HepG2 (cell line): ENCODE measurements around the gene ITIH3. TPM values are rescaled to one million over a fixed set of nuclear protein-coding genes. Genes with fewer than 3 reads are reported as not detected.

Experiments used
- ATAD3A ChIP-seq: sonication (generic); formaldehyde crosslinking; IDR thresholded peaks from 2 replicates; pipeline ENCODE4 v1.4.0; 2020; ENCODE audit warnings: missing genetic modification reagents
- HOXA9 ChIP-seq: sonication (generic); formaldehyde crosslinking; IDR thresholded peaks from 2 replicates; pipeline ENCODE4 v1.8.1; 2022; ENCODE audit warnings: missing genetic modification reagents, mild to moderate bottlenecking, moderate library complexity, borderline replicate concordance
- KMT2A ChIP-seq: sonication (generic); formaldehyde crosslinking; IDR thresholded peaks from 2 replicates; pipeline ENCODE4 v1.4.0; 2020; ENCODE audit warnings: missing genetic modification reagents
- PITX1 ChIP-seq: sonication (generic); formaldehyde crosslinking; IDR thresholded peaks from 2 replicates; pipeline ENCODE4 v1.5.1; 2020; ENCODE audit warnings: mild to moderate bottlenecking, missing genetic modification reagents
- SRSF4 ChIP-seq: fragments of 200-400 bp; formaldehyde crosslinking; IDR thresholded peaks from one replicate; pipeline ENCODE4 v1.6.1; 2018; ENCODE audit warnings: mild to moderate bottlenecking, low read depth, low read length, moderate library complexity; ENCODE audit not compliant: poor library complexity, severe bottlenecking
- ZC3H13 ChIP-seq: sonication (generic); formaldehyde crosslinking; IDR thresholded peaks from 2 replicates; pipeline ENCODE4 v1.8.1; 2023; ENCODE audit warnings: mild to moderate bottlenecking, missing genetic modification reagents, moderate library complexity
- ZFAT ChIP-seq: sonication (generic); formaldehyde crosslinking; conservative IDR thresholded peaks from 2 replicates; pipeline ENCODE4 v1.8.1; 2023; ENCODE audit warnings: missing genetic modification reagents, inconsistent platforms
- ZMYM3 ChIP-seq: sonication (generic); formaldehyde crosslinking; IDR thresholded peaks from 2 replicates; pipeline ENCODE4 v1.5.1; 2020; ENCODE audit warnings: mild to moderate bottlenecking, missing genetic modification reagents
- ZNF329 ChIP-seq: sonication (generic); formaldehyde crosslinking; IDR thresholded peaks from 2 replicates; pipeline ENCODE4 v1.9.0; 2021; ENCODE audit warnings: low read depth, mild to moderate bottlenecking, missing genetic modification reagents
- ZNF331 ChIP-seq: sonication (generic); formaldehyde crosslinking; IDR thresholded peaks from 2 replicates; pipeline ENCODE4 v1.4.0; 2020; ENCODE audit warnings: missing genetic modification reagents
- ZNF333 ChIP-seq: sonication (generic); formaldehyde crosslinking; IDR thresholded peaks from 2 replicates; pipeline ENCODE4 v1.4.0; 2020; ENCODE audit warnings: mild to moderate bottlenecking, missing genetic modification reagents, borderline replicate concordance
- ZNF383 ChIP-seq: sonication (generic); formaldehyde crosslinking; IDR thresholded peaks from 2 replicates; pipeline ENCODE4 v1.4.0; 2020; ENCODE audit warnings: missing genetic modification reagents, mild to moderate bottlenecking, borderline replicate concordance
- ZNF552 ChIP-seq: sonication (generic); formaldehyde crosslinking; IDR thresholded peaks from 2 replicates; pipeline ENCODE4 v1.9.0; 2022; ENCODE audit warnings: missing genetic modification reagents, mild to moderate bottlenecking, borderline replicate concordance
- ZNF709 ChIP-seq: sonication (generic); formaldehyde crosslinking; IDR thresholded peaks from 2 replicates; pipeline ENCODE4 v1.5.0; 2020; ENCODE audit warnings: mild to moderate bottlenecking, missing genetic modification reagents
- ZSCAN22 ChIP-seq: sonication (generic); formaldehyde crosslinking; IDR thresholded peaks from 2 replicates; pipeline ENCODE4 v1.4.0; 2020; ENCODE audit warnings: mild to moderate bottlenecking, missing genetic modification reagents
- polyA plus RNA-seq, 8 experiments: library from polyadenylated mRNA; depleted of rRNA in 3 of 8; stranded (reverse) in 7 of 8; unstranded in 1 of 8; fragments of >200 nt; fragmentation: Illumina TruSeq in 4 of 8; extraction: Trizol in 4 of 8; gene quantifications; 2 replicates each; pipeline versions ENCODE4 v1.2.1 to v1.2.3, GENCODE V29; 2011 to 2016; ENCODE audit warnings: low read depth in 4 of 8, missing spikeins in 1 of 8, mixed read lengths in 1 of 8; ENCODE audit not compliant: insufficient read depth in 1 of 8
- total RNA-seq, 5 experiments: library from RNA; depleted of rRNA; stranded (reverse); fragments of >200 nt; fragmentation: Illumina TruSeq; extraction: Trizol; gene quantifications; 2 replicates each; pipeline ENCODE4 v1.2.3, GENCODE V29; 2016; ENCODE audit warnings: low read depth in 1 of 5
- TF ChIP-seq, protein P1 (sequence below): sonication (generic); formaldehyde crosslinking; IDR thresholded peaks from 2 replicates; pipeline ENCODE4 v1.4.0; 2020; ENCODE audit warnings: missing genetic modification reagents
- TF ChIP-seq, protein P2 (sequence below): sonication (generic); formaldehyde crosslinking; IDR thresholded peaks from 2 replicates; pipeline ENCODE4 v1.4.0; 2020; ENCODE audit warnings: missing genetic modification reagents, borderline replicate concordance
- TF ChIP-seq, protein P3 (sequence below): sonication (generic); formaldehyde crosslinking; IDR thresholded peaks from 2 replicates; pipeline ENCODE4; 2020; ENCODE audit warnings: missing genetic modification reagents, mild to moderate bottlenecking, borderline replicate concordance
- TF ChIP-seq, protein P4 (sequence below): sonication (generic); formaldehyde crosslinking; IDR thresholded peaks from 2 replicates; pipeline ENCODE4 v1.5.1; 2020; ENCODE audit warnings: mild to moderate bottlenecking, missing genetic modification reagents, moderate library complexity
- TF ChIP-seq, protein P5 (sequence below): sonication (generic); formaldehyde crosslinking; IDR thresholded peaks from 2 replicates; pipeline ENCODE4 v1.4.0; 2020; ENCODE audit warnings: missing genetic modification reagents

Gene ITIH3
- total and polyA plus RNA-seq, 2 of the 13 experiments (the other 11 are each of a cell fraction or from before 2014, with no cell fraction given) = 105 to 632 TPM

DNA sequence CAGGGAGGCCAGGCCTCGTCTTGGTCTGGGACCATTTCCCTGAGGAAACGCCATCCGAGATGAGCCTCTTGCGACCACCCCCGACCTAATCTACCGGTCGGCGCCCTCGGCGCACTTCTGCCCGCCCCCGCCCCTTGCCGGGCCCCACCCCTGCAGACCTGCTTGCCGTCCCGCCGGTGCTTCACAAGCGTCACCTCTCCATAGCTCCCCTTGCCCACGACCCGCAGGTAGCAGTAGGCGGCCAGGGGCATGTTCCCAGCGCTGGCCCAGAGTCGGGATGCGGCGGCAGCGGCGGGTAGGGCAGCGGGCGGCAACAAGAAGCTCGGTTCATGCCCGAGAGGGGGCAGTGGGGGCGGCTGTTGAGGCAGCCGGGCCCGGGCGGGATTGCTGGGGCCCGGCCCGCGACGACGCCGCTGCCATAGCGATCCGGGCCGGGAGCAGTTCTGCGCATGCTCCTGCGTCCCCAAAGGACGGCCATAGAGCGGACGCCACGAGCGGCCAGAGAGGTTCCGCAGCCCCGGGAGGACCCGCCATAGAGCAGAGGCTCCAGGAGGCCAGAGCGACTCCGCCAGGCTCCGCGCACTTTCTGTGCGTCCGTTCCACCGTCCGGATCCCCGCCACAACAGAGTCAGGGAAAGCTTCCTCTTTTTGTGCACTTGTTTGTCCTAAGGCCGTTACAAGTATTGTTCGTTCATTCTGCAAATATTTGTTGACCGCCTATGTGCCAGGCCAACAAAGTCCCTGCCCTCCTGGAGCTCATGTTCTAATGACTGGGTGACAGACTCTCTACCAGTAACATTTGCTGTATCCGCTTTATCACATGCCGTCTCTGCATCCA, 23.9 kb upstream of the ITIH3 start, which contains the start of gene NEK4 (continued):
- TF ChIP-seq KMT2A (CRISPR knock-in tag) = peak; percentile 83
- no peak for TF ChIP-seq ZMYM3 (CRISPR knock-in tag)
- TF ChIP-seq SRSF4 = no peak
- TF ChIP-seq ZNF331 (CRISPR knock-in tag) = peak; percentile 46
- no peak for TF ChIP-seq PITX1 (CRISPR knock-in tag)
- TF ChIP-seq ZSCAN22 = no peak
- no peak for TF ChIP-seq ZFAT (CRISPR knock-in tag)
- TF ChIP-seq ZNF552 (CRISPR knock-in tag) = 0 out of 2 replicates have a peak, but pooled peaks have one; percentile 58
- TF ChIP-seq, protein P1, sequence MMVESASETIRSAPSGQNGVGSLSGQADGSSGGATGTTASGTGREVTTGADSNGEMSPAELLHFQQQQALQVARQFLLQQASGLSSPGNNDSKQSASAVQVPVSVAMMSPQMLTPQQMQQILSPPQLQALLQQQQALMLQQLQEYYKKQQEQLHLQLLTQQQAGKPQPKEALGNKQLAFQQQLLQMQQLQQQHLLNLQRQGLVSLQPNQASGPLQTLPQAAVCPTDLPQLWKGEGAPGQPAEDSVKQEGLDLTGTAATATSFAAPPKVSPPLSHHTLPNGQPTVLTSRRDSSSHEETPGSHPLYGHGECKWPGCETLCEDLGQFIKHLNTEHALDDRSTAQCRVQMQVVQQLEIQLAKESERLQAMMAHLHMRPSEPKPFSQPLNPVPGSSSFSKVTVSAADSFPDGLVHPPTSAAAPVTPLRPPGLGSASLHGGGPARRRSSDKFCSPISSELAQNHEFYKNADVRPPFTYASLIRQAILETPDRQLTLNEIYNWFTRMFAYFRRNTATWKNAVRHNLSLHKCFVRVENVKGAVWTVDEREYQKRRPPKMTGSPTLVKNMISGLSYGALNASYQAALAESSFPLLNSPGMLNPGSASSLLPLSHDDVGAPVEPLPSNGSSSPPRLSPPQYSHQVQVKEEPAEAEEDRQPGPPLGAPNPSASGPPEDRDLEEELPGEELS (CRISPR knock-in tag) = peak; percentile 55; the same call in 1 of the 2 replicates
- TF ChIP-seq, protein P2, sequence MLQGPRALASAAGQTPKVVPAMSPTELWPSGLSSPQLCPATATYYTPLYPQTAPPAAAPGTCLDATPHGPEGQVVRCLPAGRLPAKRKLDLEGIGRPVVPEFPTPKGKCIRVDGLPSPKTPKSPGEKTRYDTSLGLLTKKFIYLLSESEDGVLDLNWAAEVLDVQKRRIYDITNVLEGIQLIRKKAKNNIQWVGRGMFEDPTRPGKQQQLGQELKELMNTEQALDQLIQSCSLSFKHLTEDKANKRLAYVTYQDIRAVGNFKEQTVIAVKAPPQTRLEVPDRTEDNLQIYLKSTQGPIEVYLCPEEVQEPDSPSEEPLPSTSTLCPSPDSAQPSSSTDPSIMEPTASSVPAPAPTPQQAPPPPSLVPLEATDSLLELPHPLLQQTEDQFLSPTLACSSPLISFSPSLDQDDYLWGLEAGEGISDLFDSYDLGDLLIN (CRISPR knock-in tag) = no peak
- 0 out of 2 replicates have a peak, but pooled peaks have one; percentile 40 for TF ChIP-seq ZNF333 (CRISPR knock-in tag)
- TF ChIP-seq, protein P3, sequence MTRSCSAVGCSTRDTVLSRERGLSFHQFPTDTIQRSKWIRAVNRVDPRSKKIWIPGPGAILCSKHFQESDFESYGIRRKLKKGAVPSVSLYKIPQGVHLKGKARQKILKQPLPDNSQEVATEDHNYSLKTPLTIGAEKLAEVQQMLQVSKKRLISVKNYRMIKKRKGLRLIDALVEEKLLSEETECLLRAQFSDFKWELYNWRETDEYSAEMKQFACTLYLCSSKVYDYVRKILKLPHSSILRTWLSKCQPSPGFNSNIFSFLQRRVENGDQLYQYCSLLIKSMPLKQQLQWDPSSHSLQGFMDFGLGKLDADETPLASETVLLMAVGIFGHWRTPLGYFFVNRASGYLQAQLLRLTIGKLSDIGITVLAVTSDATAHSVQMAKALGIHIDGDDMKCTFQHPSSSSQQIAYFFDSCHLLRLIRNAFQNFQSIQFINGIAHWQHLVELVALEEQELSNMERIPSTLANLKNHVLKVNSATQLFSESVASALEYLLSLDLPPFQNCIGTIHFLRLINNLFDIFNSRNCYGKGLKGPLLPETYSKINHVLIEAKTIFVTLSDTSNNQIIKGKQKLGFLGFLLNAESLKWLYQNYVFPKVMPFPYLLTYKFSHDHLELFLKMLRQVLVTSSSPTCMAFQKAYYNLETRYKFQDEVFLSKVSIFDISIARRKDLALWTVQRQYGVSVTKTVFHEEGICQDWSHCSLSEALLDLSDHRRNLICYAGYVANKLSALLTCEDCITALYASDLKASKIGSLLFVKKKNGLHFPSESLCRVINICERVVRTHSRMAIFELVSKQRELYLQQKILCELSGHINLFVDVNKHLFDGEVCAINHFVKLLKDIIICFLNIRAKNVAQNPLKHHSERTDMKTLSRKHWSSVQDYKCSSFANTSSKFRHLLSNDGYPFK = peak; percentile 76; the same call in 1 of the 2 replicates
- no peak for TF ChIP-seq ATAD3A (CRISPR knock-in tag)
- TF ChIP-seq, protein P4, sequence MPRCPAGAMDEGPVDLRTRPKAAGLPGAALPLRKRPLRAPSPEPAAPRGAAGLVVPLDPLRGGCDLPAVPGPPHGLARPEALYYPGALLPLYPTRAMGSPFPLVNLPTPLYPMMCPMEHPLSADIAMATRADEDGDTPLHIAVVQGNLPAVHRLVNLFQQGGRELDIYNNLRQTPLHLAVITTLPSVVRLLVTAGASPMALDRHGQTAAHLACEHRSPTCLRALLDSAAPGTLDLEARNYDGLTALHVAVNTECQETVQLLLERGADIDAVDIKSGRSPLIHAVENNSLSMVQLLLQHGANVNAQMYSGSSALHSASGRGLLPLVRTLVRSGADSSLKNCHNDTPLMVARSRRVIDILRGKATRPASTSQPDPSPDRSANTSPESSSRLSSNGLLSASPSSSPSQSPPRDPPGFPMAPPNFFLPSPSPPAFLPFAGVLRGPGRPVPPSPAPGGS = peak; percentile 59; the same call in 1 of the 2 replicates
- peak; percentile 32; the same call in 1 of the 2 replicates for TF ChIP-seq ZC3H13
- peak; percentile 40; the same call in 1 of the 2 replicates for TF ChIP-seq ZNF709 (CRISPR knock-in tag)
- TF ChIP-seq ZNF383 = no peak
- no peak for TF ChIP-seq HOXA9
- TF ChIP-seq, protein P5, sequence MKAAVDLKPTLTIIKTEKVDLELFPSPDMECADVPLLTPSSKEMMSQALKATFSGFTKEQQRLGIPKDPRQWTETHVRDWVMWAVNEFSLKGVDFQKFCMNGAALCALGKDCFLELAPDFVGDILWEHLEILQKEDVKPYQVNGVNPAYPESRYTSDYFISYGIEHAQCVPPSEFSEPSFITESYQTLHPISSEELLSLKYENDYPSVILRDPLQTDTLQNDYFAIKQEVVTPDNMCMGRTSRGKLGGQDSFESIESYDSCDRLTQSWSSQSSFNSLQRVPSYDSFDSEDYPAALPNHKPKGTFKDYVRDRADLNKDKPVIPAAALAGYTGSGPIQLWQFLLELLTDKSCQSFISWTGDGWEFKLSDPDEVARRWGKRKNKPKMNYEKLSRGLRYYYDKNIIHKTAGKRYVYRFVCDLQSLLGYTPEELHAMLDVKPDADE (CRISPR knock-in tag) = no peak
- no peak for TF ChIP-seq ZNF329
